SK-N-MC (cell line): Measurements from ENCODE around the gene KCNAB1.

ENCODE experiments used
- DNase-seq: peaks from one replicate; pipeline ENCODE4 v3.0.0-alpha.2; 2011; ENCODE audit warnings: low read depth, low spot score
- H3K27ac ChIP-seq: fragments of 200-600 bp; sonication (generic); 2 replicates; pipeline ENCODE4 v1.5.1; 2016; ENCODE audit warnings: mixed run types
- H3K36me3 ChIP-seq: fragments of 200-600 bp; sonication (generic); 2 replicates; pipeline ENCODE4 v1.6.1; 2017; ENCODE audit warnings: antibody characterized with exemption, low read length, mixed read lengths; ENCODE audit not compliant: insufficient read depth
- H3K4me3 ChIP-seq: fragments of 200-600 bp; sonication (generic); 2 replicates; pipeline ENCODE4 v1.5.1; 2016
- H3K9ac ChIP-seq: fragments of 200-600 bp; sonication (generic); 2 replicates; pipeline ENCODE4 v1.8.0; 2017; ENCODE audit warnings: mixed run types, mixed read lengths; ENCODE audit not compliant: insufficient read length
- H3K9me3 ChIP-seq: fragments of 200-600 bp; sonication (generic); 2 replicates; pipeline ENCODE4 v1.6.1; 2017; ENCODE audit warnings: low read depth, mild to moderate bottlenecking, antibody characterized with exemption, low read length, moderate library complexity, mixed read lengths
- EZH2 ChIP-seq: fragments of 200-600 bp; sonication (generic); IDR thresholded peaks from one replicate; pipeline ENCODE4 v1.6.1; 2017; ENCODE audit warnings: antibody characterized with exemption
- FOXP2 ChIP-seq: optimal IDR thresholded peaks from 2 replicates; pipeline ENCODE3; 2011; ENCODE audit warnings: mild to moderate bottlenecking, moderate library complexity; ENCODE audit not compliant: insufficient read depth; ENCODE audit errors: extremely low read length, control extremely low read depth
- POLR2AphosphoS5 ChIP-seq: IDR thresholded peaks from 2 replicates; pipeline ENCODE4 v1.6.1; 2012; ENCODE audit warnings: mild to moderate bottlenecking, low read depth, low read length, borderline replicate concordance

The KCNAB1 gene

GRCh38 chr3:156233876-156234275 is 113.5 kb downstream of the KCNAB1 start:
- Histone ChIP-seq H3K4me3 (no peak overlapping the region), H3K9me3 (no peaks in the 10 kb centered on the region), H3K27ac (no peak overlapping the region), H3K9ac (no peak overlapping the region), H3K36me3 (no peaks in the 10 kb centered on the region)
- DNase-seq: no peak
- no peak for TF ChIP-seq EZH2
- TF ChIP-seq POLR2AphosphoS5: no peak
- no peak for TF ChIP-seq FOXP2

- Histone ChIP-seq H3K36me3 (no peaks in the 10 kb centered on the region), H3K4me3 (no peak overlapping the region), H3K9ac (no peak overlapping the region), H3K27ac (no peak overlapping the region), H3K9me3 (no peaks in the 10 kb centered on the region)
- TF ChIP-seq EZH2 (no peak), FOXP2 (no peak), POLR2AphosphoS5 (no peak)
- no peak for DNase-seq
These were observed 116.3 kb downstream of the KCNAB1 start for GRCh38 chr3:156236556-156237260.

GRCh38 chr3:156240642-156241041 is 120.3 kb downstream of the KCNAB1 start:
- H3K9ac ChIP-seq: no peak overlapping the region
- TF ChIP-seq FOXP2 (no peak), EZH2 (no peak), POLR2AphosphoS5 (no peak)
- no peaks in the 10 kb centered on the region for H3K9me3 ChIP-seq
- no peak overlapping the region for H3K4me3 ChIP-seq
- no peaks in the 10 kb centered on the region for H3K36me3 ChIP-seq
- no peak overlapping the region for H3K27ac ChIP-seq
- DNase-seq: no peak

GRCh38 chr3:156246961-156247725 is 126.8 kb downstream of the KCNAB1 start:
- Histone ChIP-seq H3K27ac (no peak overlapping the region), H3K4me3 (no peak overlapping the region), H3K36me3 (no peaks in the 10 kb centered on the region), H3K9me3 (no peaks in the 10 kb centered on the region), H3K9ac (no peak overlapping the region)
- no peak for DNase-seq
- no peak for TF ChIP-seq FOXP2
- no peak for TF ChIP-seq EZH2
- no peak for TF ChIP-seq POLR2AphosphoS5

GRCh38 chr3:156250550-156250949 is 130.2 kb downstream of the KCNAB1 start:
- H3K36me3 ChIP-seq: no peaks in the 10 kb centered on the region
- TF ChIP-seq POLR2AphosphoS5 (no peak), EZH2 (no peak), FOXP2 (no peak)

GRCh38 chr3:156251424-156251823 is 131.0 kb downstream of the KCNAB1 start:
- no peak overlapping the region for H3K9ac ChIP-seq
- DNase-seq: no peak
- no peak overlapping the region for H3K4me3 ChIP-seq
- no peak overlapping the region for H3K27ac ChIP-seq
- H3K36me3 ChIP-seq: no peaks in the 10 kb centered on the region
- no peaks in the 10 kb centered on the region for H3K9me3 ChIP-seq
- TF ChIP-seq POLR2AphosphoS5 (no peak), EZH2 (no peak), FOXP2 (no peak)

More at GRCh38 chr3:156250550-156250949, 130.2 kb downstream of the KCNAB1 start:
- no peak for DNase-seq
- Histone ChIP-seq H3K27ac (no peak overlapping the region), H3K9ac (no peak overlapping the region), H3K9me3 (no peaks in the 10 kb centered on the region), H3K4me3 (no peak overlapping the region)

GRCh38 chr3:156252656-156253055 is 132.3 kb downstream of the KCNAB1 start:
- Histone ChIP-seq H3K9me3 (no peaks in the 10 kb centered on the region), H3K36me3 (no peaks in the 10 kb centered on the region), H3K9ac (no peak overlapping the region), H3K27ac (no peak overlapping the region), H3K4me3 (no peak overlapping the region)
- TF ChIP-seq EZH2: no peak
- TF ChIP-seq POLR2AphosphoS5: no peak
- no peak for TF ChIP-seq FOXP2
- no peak for DNase-seq

- H3K27ac ChIP-seq: no peak overlapping the region
- no peak overlapping the region for H3K9ac ChIP-seq
- H3K4me3 ChIP-seq: no peak overlapping the region
- DNase-seq: no peak
- H3K36me3 ChIP-seq: no peaks in the 10 kb centered on the region
- no peak for TF ChIP-seq EZH2
- TF ChIP-seq FOXP2: no peak
- TF ChIP-seq POLR2AphosphoS5: no peak
- no peaks in the 10 kb centered on the region for H3K9me3 ChIP-seq
These were observed 132.8 kb downstream of the KCNAB1 start for GRCh38 chr3:156253150-156253549.

- no peak for TF ChIP-seq EZH2
- no peak for TF ChIP-seq FOXP2
- no peak for TF ChIP-seq POLR2AphosphoS5
- H3K4me3 ChIP-seq: no peak overlapping the region
- DNase-seq: no peak
- no peak overlapping the region for H3K9ac ChIP-seq
- no peak overlapping the region for H3K27ac ChIP-seq
- H3K9me3 ChIP-seq: no peaks in the 10 kb centered on the region
- no peaks in the 10 kb centered on the region for H3K36me3 ChIP-seq
These were observed 135.9 kb downstream of the KCNAB1 start for GRCh38 chr3:156256256-156256655.
